HS-27A (cell line): ENCODE measurements around the gene FAM227B.
"Not testable (repeated sequence)": the region's sequence is repeated elsewhere in the genome, so short reads cannot be mapped to it uniquely, and the experiment has no call there.

ENCODE experiments used
- DNase-seq: peaks from one replicate; pipeline ENCODE4 v3.0.0-alpha.2; 2012; ENCODE audit warnings: low read depth, missing footprints

FAM227B gene

DNA sequence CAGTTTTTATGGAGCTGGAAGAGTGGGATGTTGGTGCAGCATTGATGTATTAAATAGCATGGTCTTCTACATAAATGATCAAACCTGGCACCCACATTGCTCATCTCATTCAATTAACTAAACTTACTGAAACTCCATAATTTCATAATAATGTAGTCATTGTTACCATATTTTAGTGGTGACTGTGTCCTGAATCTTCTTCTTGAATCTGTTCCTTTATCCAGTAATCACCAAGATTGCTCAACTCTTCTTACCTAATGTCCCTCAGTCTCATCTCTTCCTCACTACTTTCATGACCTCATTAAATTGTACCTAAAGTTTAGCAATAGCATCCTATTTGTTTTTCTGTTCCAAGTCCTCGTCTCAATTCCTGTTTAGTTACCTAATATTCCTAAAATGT is 127.8 kb downstream of the FAM227B start:
- no peak for DNase-seq

DNA sequence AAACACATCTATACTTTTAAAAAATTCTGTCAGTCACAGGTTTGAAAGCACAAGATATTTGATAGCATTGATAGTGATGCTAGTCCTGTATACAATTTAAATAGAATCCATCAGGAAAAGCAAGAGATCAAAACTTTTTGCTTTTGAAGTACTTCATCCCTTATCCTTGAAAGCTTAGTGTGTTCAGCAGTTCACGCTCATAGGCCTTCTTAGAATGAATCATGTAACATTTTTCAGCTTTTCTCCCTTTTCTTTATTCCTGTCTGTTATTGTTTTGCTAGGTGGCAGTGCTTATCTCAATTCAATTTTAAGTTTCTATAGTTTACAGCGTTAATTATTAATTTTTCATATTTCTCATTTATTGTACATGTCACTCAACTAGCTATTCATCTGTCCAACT is 128.5 kb downstream of the FAM227B start:
- no peak for DNase-seq

DNA sequence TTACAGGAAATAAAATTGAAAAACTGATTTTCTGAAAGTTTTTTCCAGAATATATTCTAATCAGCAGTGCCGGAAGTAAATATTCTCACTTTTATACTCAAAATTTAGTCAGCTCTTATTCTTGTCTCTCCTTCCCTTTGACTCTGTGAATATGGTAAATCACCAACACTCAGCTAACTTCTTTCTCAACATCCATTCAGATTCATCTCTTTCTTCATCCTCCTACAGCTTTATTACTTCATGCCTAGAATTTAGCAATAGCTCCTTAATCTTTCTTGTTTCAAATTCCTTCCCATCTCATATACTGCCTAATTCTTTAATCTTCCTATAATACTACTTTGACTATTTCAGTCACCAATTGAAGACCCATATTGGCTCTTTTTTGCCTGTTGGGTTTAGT is 129.7 kb downstream of the FAM227B start:
- no peak for DNase-seq

DNA sequence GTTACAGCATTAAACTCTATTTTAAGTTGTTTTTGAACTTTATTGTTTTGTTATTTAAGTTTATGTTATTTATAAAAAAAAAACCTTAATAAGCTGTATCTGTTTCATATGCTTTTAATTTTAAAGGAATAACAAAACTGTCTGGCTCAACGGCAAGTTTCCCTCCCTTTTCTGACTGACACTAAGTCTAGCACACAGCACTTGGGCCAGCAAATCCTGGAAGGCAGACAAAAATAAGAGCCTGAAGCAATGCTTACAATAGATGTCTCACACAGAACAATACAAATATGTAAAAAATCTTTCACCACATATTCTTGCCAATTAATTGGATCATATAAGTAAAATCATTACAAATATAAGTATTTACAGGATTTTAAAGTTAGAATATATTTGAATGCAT is 135.2 kb downstream of the FAM227B start:
- DNase-seq: not testable (repeated sequence)

DNA sequence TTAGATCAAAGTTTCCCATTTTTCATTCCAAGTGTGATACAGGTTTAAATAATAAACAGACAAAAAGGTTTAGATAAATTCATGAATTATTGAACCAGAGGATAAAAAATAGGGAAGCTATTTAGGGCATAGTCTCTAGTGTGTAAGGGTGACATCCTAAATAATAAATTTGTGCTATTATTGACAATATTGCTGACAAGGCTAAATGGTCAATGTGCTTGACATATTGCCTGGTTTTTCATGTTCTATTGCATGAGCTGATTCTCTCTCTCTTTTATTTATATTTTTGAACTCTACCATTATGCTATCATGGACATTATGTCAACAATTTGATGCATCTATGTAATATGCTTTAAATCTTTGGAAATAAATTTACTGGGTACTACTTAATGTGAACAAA is 141.6 kb downstream of the FAM227B start:
- DNase-seq: not testable (repeated sequence)

DNA sequence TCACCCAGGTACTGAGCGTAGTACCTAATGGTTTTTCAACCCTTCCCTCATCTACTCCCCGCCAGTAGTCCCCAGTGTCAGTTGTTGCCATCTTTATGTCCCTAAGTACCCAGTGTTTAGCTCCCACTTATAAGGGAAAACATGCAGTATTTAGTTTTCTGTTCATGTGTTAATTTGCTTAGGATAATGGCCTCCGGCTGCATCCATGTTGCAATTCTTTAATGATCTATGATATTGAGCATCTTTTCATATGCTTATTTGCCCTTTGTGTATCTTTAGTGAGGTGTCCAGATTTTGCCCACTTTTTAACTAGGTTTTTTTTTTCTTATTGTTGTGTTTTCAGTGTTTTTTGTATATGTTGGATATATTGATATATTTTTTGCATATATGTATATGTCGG is 142.6 kb downstream of the FAM227B start:
- not testable (repeated sequence) for DNase-seq

DNA sequence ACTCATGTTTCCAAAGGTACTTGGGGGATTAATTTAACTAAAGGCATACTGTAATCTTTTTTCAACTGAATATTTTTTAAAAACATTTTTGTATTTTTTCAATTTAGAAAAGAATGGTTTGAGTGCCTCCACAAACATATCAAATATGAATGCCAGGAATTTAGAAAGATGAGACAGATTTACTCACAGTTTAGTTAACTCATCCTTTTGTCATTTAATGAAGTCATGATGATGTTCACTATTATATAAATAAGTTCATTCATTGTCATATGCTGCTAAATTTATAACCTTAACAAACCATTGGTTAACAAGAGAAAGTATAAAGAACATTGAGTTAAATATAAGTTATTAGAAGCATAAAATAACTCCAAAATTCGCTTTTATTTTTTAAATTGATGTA is 147.6 kb downstream of the FAM227B start:
- DNase-seq: no peak

DNA sequence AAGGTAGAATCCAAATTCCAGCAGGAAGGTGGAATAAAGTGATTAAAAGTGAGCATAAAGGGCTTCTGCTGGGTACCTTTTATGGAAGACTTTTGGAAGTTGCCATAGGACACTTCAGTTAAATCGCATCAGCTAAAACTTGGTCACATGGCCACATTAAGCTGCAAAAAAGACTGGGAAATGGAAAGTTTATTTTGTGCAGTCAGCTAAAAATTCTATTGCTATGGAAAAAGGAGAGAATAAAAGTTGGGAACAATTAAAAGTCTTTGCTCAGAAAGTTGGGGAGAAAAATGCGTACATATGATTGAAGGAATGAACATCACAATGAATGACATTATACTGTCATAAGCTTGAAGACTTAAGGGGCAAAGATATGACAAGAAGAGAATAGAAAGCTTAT is 148.3 kb downstream of the FAM227B start:
- DNase-seq: no peak

DNA sequence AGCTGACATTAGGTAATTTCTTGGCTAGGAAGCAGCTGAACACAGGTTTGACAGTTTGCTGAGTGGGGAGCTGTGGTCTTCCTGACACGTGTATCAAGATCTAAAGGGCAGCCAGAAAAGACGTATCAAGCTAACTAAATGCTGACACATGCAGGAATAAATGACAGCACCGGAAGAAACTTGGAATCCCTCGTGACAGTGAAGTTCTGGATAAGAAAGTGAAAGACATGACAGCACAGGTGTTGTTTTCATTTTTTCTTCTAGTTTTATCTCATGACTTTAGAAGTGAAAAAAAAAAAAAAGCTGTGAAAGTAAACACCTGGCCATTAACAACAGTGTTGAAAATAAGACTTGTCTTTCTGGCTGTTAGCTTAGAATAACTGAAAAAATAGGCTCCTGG is 148.9 kb downstream of the FAM227B start:
- no peak for DNase-seq

DNA sequence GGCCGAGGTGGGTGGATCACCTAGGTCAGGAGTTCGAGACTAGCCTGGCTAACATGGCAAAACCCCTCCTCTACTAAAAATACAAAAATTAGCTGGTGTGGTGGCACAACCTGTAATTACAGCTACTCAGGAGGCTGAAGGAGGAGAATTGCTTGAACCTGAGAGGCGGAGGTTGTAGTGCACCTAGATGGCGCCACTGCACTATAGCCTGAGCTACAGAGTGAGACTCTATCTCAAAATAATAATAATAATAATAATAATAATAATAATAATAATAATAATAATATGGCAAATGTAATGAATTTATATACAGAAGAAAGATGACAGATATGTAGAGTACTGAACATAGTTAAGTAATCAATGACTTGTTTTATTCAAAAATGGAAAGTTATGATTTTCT is 149.4 kb downstream of the FAM227B start:
- DNase-seq: not testable (repeated sequence)

DNA sequence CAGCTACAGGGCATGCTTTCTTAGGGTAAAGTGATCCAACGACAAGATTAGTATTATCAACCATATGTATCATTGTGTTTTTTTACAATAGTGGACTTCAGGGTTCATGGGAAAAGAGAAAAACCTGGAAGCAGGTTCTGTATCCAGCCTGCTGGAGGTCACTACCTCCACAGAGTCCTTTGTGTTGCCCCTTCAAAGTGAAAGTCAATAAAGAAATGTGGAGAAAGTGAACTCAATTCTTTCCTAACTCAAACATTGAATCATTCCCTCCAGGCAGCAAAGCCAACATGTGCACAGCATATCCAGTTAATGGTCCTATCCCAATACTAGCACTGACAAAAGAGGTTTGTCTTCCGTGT is 152.2 kb downstream of the FAM227B start:
- no peak for DNase-seq

DNA sequence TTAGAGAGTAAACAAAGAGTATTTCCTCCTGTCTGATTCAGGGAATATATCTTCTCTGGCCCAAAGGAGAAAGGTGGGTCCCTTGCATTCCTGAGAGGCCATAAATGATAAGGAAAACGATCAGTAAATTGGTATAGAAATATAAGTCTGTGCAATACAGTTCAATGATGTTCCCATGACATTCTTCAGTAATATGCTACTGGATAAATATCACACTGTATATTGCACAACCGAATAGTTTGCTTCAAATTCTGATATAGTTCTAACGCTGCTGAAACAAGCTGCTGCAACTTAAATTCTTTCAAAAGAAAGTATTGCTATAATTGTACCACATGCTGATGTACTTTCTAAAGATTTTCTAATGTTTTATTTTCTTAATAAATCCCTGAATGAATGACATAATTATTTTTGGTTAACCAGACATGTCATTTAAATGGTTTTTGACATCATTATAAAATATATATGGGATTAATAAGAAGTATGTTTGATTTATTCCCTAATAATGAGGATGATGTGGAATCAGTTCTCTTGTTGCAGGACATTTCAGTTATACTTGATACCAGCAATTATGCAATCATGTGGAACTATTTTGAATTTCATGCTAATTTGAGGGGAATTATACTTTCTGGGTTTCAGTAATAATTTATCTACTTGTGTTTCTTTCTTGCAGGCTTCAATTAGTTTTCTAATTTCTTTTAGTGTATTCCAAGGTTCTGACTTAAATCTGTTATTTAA is 152.7 kb downstream of the FAM227B start:
- DNase-seq: no peak

DNA sequence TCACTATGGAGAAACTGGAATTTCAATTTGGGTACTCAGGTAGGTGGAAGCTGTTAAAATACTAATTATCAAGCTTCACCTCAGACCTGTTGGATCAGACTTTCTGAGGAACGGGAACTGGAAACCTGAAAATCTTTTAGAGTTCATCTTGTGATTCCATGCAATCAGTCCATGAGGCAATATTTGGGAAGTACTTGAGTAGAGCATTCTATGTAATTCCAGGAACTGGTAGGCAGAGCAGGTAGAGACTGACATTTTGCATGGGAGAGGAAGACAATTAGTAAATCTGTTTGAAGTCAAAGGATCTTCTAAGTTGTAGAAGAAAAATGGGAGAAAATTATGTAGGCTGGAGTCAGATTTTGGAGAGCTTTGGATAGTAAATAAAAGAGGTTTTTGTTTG is 154.5 kb downstream of the FAM227B start:
- DNase-seq: no peak

DNA sequence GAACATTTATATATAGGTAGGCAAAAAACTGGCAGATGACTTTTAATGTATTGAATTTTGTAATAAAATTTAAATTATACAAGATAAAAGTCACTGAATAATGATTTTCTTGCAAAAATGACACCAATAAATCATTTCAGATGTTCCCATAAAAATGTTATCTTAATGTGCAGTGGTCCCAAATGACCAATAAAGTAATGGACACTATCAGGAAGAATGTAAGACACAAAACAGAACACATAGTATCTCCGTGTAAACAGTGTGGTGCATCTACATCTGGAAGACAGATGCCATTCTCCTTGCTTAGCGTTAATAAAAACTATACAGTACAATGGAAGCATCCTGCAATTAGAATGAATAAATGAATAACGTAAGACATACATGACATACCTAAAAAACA is 156.1 kb downstream of the FAM227B start:
- DNase-seq: no peak

DNA sequence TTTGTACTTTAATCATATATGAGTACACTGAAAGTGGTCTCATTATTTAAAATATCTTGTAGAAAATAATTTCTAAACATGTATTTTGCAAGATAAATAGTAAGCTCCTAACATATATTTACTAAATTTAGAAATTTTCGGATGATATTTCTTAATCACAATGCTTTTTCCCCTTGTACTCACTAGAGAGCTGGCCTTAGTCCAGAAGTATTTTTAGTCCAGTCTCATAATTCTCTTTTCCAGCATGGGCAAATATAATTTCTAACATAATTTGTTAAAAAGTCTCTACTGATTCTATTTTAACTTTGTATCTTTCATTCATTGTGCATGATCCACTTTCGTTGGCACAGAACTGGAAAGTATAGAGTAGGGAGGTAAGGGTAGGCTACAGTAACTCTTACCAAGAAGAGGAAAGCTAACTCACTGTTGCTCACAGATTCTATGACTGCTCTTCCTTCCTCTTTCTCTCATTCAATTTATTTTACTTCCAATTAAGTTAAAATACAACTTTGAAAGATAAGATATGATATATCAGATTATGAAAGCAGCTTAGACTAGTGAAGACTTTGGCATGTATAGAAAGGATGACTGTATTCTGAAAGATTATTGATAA is 158.3 kb downstream of the FAM227B start:
- DNase-seq: no peak

DNA sequence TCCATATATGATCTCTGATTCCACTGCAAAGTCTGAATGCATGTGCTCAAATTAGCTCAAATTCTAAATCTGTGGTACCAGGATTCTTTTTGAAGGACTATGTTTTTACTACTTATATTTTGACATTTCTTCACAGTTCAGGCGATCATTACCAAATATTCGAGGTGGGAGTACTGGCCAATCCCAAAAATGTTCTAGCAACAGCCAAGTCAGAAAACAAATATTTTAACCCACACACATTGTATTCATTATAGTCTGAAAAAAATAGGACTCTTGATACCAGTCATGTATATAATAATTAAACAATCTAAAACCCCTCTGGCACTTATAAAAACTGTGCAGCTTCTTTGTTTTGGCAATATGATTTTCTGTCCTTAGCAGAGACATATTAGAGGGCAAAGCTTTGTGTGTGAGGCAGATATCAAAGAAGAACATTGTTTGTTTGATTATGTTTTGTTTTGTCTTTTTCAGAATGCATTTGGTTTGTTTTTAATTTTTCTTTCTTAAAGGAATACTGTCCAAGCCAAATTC is 160.1 kb downstream of the FAM227B start:
- DNase-seq: no peak

DNA sequence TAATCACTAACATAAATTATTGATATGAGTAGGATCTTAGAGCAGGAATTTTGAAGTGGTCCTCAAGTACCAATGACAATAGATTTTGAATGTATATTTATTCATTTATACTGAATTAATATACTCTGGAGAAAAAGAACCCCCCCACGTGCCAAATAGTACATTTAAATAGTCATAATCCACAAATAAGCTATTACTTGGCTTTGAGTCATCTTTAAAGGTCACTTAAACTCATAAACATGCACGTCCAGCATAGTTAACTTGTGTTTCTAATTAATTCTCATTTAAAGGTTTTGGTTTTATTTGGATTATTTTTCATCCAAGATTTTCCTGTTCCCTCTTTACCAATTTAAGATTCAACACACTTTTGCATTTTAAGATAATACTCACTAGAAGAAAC is 162.5 kb downstream of the FAM227B start:
- no peak for DNase-seq

DNA sequence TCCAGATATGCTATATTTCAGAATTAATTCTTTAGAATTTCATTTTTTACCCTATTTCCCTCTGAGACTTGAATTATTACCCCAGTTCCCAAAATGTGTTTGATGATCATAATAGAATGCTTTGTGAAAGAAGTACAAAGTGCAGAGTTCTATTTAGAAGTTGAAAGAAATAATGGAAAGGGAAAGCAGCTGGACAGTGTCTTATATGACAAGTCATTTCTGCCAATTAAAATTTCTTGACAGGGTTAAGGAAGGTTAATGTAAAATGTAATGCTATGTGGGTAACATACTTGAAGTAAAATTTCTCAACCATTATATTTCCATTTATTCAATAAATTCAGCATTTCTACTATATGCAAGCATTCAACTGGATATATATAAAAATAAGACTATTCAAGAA is 164.5 kb downstream of the FAM227B start:
- DNase-seq: no peak

DNA sequence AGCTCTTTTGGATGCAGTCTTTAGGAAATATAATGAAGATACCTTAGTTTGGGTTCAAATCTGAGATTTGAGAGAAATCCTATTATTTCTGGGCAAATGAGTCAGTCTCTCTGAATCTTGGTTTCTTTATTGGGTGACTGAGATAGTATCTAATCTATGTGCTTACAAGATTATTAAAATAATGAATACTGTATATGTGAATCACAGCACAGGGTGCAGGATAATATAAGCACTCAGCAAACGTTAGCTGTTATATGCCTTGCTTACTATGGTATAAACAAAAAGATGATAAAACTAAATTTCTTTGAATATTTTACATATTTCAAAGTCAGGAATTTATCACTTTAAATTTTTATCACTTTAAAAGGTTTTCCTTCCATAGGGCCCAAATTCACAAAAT is 168.0 kb downstream of the FAM227B start:
- DNase-seq: no peak

DNA sequence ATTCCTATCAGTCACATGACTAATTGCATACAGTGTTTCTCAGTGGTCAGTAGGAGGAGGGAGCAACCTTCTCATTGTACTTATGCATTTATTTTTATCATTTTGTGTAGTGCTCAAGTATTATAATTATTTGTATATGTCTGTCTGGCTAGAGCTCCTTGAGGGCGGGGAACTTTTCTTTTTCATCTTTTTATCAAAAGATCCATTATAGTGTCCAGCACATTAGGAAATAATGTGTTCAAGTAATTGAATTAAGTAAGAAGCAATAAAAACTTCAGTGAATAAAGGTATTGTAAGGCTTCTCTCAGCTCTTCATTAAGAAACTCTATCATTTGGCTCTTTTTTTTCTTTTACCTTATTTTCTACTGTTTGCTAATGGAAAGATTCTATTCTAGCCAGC is 178.8 kb downstream of the FAM227B start:
- DNase-seq: no peak

DNA sequence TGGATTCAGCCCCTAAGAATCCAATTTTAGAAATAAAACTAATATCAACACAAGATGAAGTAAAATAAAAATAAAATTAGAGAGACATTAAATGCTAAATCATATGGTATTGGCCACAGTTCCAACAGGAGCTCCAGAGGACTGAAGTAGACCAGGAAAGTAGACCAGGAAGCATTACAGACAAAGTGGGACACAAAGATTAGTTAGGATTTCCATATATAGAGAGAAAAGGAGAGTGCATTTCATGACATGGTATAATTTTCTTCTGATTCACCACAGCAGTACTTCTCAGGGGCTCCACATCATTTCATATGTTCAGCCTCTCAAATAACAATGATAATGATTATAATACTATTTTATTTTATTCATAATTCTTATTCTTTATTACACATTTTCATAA is 179.3 kb downstream of the FAM227B start:
- DNase-seq: no peak

DNA sequence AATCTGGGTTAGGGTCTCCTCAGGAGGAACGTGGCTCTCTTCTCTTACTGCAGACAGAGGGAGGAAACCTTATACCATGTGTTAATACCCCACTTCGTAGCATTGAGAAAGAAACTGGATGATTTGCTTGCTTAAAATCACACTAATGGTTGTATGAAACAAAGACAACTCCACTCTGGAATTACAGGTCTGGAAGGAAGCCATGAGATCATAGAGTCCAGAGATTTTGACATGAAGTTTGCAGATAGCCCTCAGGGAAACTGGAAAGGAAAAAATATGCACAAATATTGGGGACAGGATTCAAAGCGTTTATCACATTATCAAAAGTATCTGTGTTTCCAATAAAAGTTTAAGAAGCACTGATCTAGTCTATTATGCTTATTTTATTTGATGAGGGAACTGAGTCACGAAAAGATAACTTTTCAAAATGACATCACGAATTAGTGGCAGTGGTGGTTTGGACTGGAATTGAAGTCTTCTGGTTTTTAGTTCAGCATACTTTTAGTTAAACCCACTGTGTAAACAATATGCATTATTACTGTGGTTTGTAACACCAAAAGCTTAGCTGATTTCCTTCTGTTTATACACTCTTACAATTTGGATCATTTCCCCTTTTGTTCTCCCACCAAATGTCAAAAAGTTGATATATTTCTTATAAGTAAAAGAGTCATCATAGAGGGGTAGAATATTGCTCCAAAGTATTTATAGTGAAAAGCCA is 180.8 kb downstream of the FAM227B start:
- DNase-seq: no peak

DNA sequence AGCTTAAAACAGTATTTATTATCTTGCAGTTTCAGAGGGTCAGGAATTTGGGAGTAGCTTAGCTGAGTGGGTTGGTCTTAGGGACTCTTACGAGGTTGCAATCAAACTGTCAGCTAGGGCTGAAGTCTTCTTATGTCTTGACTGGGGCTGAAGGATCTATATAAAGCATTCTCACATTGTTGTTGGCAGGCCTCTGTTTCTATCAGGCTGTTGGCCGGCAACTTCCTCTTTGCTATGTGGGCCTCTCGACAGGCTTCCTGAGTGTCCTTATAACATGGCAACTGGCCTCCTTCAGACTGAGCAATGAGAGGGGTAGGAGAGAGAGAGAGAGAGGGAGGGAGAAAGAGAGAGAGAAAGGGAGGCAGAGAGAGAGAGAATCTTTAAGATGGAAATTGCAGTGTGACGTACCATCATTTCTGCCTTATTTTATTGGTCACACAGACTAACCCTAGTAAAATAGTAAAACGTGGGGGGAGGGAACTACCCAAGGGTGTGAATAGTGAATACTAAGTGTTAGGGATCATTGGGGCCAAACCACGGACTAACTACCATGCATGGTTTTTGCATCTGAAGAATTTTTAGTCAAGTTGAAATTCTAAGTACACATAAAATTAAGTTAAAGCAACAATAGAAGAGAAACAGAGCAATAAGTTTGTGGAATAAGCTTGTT is 181.5 kb downstream of the FAM227B start:
- no peak for DNase-seq
